Transverse colon (tissue), 4 donors: ENCODE data around the gene MOGAT3. TPM values are rescaled to one million over a fixed set of nuclear protein-coding genes. Genes with fewer than 3 reads are reported as not detected.

Experiments
- DNase-seq: peaks from one replicate; pipeline ENCODE4 v3.0.0-alpha.2; 2019
- H3K27ac ChIP-seq, 4 donors: fragments of 200-600 bp; sonication (generic); 2 replicates each; pipeline ENCODE4 v1.5.1; 2016 to 2018; ENCODE audit warnings: inconsistent platforms in 4 of 4
- H3K27me3 ChIP-seq: fragments of 200-600 bp; sonication (generic); 2 replicates; pipeline ENCODE4 v1.5.1; 2017; ENCODE audit warnings: inconsistent platforms
- H3K36me3 ChIP-seq, 4 donors: fragments of 200-600 bp; sonication (generic); 2 replicates each; pipeline ENCODE4 v1.5.1; 2017 to 2019; ENCODE audit warnings: inconsistent platforms in 4 of 4
- H3K4me1 ChIP-seq, 4 donors: fragments of 200-600 bp; sonication (generic); 2 replicates each; pipeline ENCODE4 v1.5.1; 2017 to 2020; ENCODE audit warnings: inconsistent platforms in 4 of 4
- H3K4me3 ChIP-seq, 4 donors: fragments of 200-600 bp; sonication (generic); 1 replicate in 1 of 4; 2 replicates in 3 of 4; pipeline versions ENCODE4 v1.5.1 to v1.6.1; 2017 to 2019; ENCODE audit warnings: inconsistent platforms in 4 of 4
- H3K9me3 ChIP-seq, 2 donors: fragments of 200-600 bp; sonication (generic); 2 replicates each; pipeline ENCODE4 v1.5.1; 2017 to 2019; ENCODE audit warnings: inconsistent platforms in 2 of 2
- EP300 ChIP-seq: sonication (generic); formaldehyde crosslinking; IDR thresholded peaks from one replicate; pipeline ENCODE4 v1.6.1; 2017; ENCODE audit warnings: antibody characterized with exemption, low read depth
- POLR2A ChIP-seq: fragments of 450-650 bp; IDR thresholded peaks from one replicate; pipeline ENCODE4 v1.6.1; 2016; ENCODE audit warnings: antibody characterized with exemption, mild to moderate bottlenecking, moderate library complexity
- POLR2AphosphoS5 ChIP-seq, 3 donors: sonication (generic); formaldehyde crosslinking; IDR thresholded peaks; one replicate each; pipeline ENCODE4 v1.6.1; 2016; ENCODE audit warnings: antibody characterized with exemption in 3 of 3
- WGBS, 2 donors: methylation state at CpG; one replicate each; pipeline ENCODE4 v1.1.5; 2018; ENCODE audit warnings: low coverage in 1 of 2; 5-methylcytosine and 5-hydroxymethylcytosine counted together
- in situ Hi-C, 4 donors: fragments of 200-750 bp; cut with MboI; loops; one replicate each; pipeline versions ENCODE4 v1.15.0 to v1.15.1; 2017; ENCODE audit warnings: low sequenced_read_pairs in 3 of 4, low pct_ligation_motif_present in 1 of 4, low pct_unique_long_range_greater_than_20kb in 1 of 4
- intact Hi-C: fragments of 100-400 bp; cut with DNase I; formaldehyde crosslinking; loops from one replicate; pipeline ENCODE4 v1.15.1; 2023; ENCODE audit warnings: low total_unique reads
- total RNA-seq, 4 donors: library from RNA; depleted of rRNA; stranded (reverse); fragments of >200 nt; gene quantifications; one replicate each; pipeline ENCODE4 v1.1.0, GENCODE V29; 2016
- TF ChIP-seq, protein P1 (sequence below), 5 experiments: fragments of 200-600 bp in 3 of 5; fragments of 450-650 bp in 2 of 5; sonication (generic) in 3 of 5; IDR thresholded peaks; 1 replicate in 2 of 5; 2 replicates in 3 of 5; pipeline ENCODE4 v1.5.1; 2016 to 2017; ENCODE audit warnings: antibody characterized with exemption in 5 of 5, inconsistent platforms in 3 of 5, mild to moderate bottlenecking in 2 of 5, moderate library complexity in 1 of 5

The MOGAT3 gene
- total RNA-seq, 4 donors from 2014 or later: 31.7 to 56.9 (median 44.3) TPM

DNA sequence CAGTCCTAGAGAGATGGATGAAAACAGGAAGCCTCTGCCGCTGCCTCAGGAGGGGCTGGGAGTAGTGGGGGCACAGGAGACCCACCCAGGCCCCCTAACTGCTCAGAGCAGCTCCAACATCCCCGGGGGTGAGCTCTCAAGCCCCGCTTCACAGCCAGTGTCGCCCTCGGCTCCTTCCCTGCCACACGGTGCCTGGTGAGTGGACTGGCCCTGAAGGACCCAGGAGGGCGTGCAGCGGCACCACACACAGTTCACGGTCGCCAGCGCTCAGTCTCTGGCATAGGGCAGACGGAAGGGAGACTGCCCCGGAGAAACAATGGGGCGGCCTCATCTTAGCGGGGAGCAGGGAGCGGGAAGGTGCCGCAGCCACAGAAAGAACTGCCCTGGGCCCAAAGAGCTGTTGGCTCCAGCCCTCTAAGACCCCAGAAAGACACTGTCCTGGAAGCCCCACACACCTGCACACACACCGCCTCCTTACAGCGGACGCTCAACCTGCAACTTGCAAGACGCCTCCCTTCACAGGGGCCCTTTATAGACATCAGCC, 35.5 kb upstream of the MOGAT3 start:
- Histone ChIP-seq H3K36me3 (peaks cover 0 to 7% (median 0%) of the 10 kb centered on the region in 4 donors), H3K4me1 (peaks cover 4 to 52% (median 36%) of the 10 kb centered on the region in 4 donors), H3K27me3 (no peaks in the 10 kb centered on the region), H3K4me3 (peak overlapping the region in 3 of 4 donors; percentile 15 to 38 (median 34)), H3K27ac (peak overlapping the region; percentile 76 to 85 (median 82)), H3K9me3 (no peaks in the 10 kb centered on the region)
- intact Hi-C loops (loop anchor here (5.0 kb wide), 1 partner anchor 699 kb away; the partner anchor contains the start of gene AGFG2), in situ Hi-C loops (no loop called here)
- no peak for TF ChIP-seq POLR2AphosphoS5 (IDR thresholded peaks at IDR 0.05)
- TF ChIP-seq EP300: no peak
- no peak for TF ChIP-seq POLR2A
- TF ChIP-seq, protein P1, sequence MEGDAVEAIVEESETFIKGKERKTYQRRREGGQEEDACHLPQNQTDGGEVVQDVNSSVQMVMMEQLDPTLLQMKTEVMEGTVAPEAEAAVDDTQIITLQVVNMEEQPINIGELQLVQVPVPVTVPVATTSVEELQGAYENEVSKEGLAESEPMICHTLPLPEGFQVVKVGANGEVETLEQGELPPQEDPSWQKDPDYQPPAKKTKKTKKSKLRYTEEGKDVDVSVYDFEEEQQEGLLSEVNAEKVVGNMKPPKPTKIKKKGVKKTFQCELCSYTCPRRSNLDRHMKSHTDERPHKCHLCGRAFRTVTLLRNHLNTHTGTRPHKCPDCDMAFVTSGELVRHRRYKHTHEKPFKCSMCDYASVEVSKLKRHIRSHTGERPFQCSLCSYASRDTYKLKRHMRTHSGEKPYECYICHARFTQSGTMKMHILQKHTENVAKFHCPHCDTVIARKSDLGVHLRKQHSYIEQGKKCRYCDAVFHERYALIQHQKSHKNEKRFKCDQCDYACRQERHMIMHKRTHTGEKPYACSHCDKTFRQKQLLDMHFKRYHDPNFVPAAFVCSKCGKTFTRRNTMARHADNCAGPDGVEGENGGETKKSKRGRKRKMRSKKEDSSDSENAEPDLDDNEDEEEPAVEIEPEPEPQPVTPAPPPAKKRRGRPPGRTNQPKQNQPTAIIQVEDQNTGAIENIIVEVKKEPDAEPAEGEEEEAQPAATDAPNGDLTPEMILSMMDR (IDR thresholded peaks at IDR 0.05): no peak
- 65% methylated on average over 21 of the region's 21 CpGs; no CpG with 5 or more reads in 1 of the 2 donors for WGBS, 2 donors
- DNase-seq: no peak

DNA sequence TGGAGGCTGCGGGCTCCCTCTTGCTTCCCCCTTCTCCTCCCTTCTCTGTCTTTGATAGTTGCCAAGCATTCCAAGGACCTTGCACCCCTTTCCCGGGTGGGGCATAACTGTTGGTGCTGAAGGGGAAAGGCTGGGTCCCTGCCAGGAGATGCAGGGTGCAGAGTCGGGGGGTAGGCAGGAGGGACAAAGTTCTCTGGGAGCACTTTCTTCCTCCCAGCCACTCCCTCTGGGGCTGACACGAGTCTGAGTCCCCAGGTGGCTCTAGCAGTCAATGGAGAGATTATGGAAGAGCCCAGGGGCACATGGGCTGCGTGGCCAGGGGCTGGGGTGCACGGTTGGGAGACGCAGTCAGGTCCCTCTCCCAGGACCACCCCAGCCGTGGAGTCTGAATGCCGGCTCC, 34.7 kb upstream of the MOGAT3 start:
- TF ChIP-seq, protein P1 (IDR thresholded peaks at IDR 0.05): no peak
- TF ChIP-seq POLR2A: peak; percentile 52
- peak in 2 of 3 donors; percentile 34 to 65 for TF ChIP-seq POLR2AphosphoS5 (IDR thresholded peaks at IDR 0.05)
- TF ChIP-seq EP300: no peak
- 48% methylated on average over 9 of the region's 9 CpGs; no CpG with 5 or more reads in 1 of the 2 donors for WGBS, 2 donors
- no peaks in the 10 kb centered on the region for H3K27me3 ChIP-seq
- intact Hi-C loops (loop anchor here (5.0 kb wide), 1 partner anchor 698 kb away; the partner anchor contains the start of gene AGFG2), in situ Hi-C loops (no loop called here)
- H3K36me3 ChIP-seq: peaks cover 0 to 7% (median 0%) of the 10 kb centered on the region in 4 donors
- peak overlapping the region in 3 of 4 donors; percentile 15 to 38 (median 34) for H3K4me3 ChIP-seq
- no peaks in the 10 kb centered on the region for H3K9me3 ChIP-seq
- H3K4me1 ChIP-seq: peaks cover 4 to 54% (median 37%) of the 10 kb centered on the region in 4 donors
- peak overlapping the region; percentile 76 to 85 (median 82) for H3K27ac ChIP-seq
- DNase-seq: peak; percentile 82

DNA sequence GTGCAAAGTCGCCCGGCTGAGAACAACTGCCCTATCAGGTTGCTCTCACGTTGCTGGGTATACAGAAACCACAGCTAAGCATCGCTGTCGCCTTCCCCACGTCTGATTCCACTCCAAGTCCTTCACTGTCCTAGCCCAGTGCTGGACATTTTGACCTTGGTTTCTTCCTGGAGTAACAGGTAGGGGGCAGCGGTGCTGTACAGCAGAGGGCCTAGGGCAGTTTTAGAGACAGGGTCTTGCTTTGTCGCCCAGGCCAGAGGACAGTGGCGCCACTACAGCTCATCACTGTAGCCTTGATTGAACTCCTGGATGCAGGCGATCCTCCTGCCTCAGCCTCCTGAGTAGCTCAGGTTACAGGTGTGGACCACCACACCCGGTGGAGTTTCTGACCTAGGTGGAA, 34.2 kb upstream of the MOGAT3 start:
- DNase-seq: no peak
- H3K27me3 ChIP-seq: no peaks in the 10 kb centered on the region
- intact Hi-C loops (loop anchor here (5.0 kb wide), 1 partner anchor 698 kb away; the partner anchor contains the start of gene AGFG2), in situ Hi-C loops (no loop called here)
- H3K36me3 ChIP-seq: peaks cover 0 to 7% (median 0%) of the 10 kb centered on the region in 4 donors
- no peak overlapping the region for H3K4me3 ChIP-seq
- no peaks in the 10 kb centered on the region for H3K9me3 ChIP-seq
- peak overlapping the region; percentile 76 to 85 (median 82) for H3K27ac ChIP-seq
- no peak for TF ChIP-seq POLR2A
- no peak for TF ChIP-seq EP300
- TF ChIP-seq, protein P1 (IDR thresholded peaks at IDR 0.05): peak in 3 of 5 experiments; percentile 4 to 40 (median 11)
- WGBS, 2 donors: 44% methylated on average over 11 of the region's 11 CpGs; no CpG with 5 or more reads in 1 of the 2 donors
- peaks cover 4 to 54% (median 37%) of the 10 kb centered on the region in 4 donors for H3K4me1 ChIP-seq

DNA sequence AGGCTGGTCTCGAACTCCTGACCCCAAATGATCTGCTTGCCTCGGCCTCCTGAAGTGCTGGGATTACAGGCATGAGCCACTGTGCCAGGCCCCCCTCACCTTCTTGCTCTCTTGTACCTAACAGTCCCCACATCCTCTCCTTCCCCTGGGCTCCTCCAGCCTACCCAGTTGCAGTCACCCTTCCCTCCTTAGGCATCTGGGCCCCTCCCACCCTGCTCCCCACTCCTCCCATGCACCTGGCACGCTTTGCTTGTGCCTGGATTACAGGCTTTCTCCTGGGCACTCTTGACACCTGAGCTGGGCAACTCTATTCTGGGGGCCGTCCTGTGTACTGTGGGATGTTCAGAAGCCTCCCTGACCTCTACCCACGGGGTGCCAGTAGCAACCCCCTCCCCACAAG, 33.8 kb upstream of the MOGAT3 start:
- Histone ChIP-seq H3K36me3 (peaks cover 0 to 4% (median 0%) of the 10 kb centered on the region in 4 donors), H3K4me3 (no peak overlapping the region), H3K27ac (peak overlapping the region; percentile 76 to 85 (median 82)), H3K9me3 (no peaks in the 10 kb centered on the region), H3K27me3 (no peaks in the 10 kb centered on the region), H3K4me1 (peaks cover 4 to 54% (median 37%) of the 10 kb centered on the region in 4 donors)
- in situ Hi-C loops (no loop called here), intact Hi-C loops (loop anchor here (5.0 kb wide), 1 partner anchor 697 kb away; the partner anchor contains the start of gene AGFG2)
- TF ChIP-seq EP300 (no peak), POLR2A (no peak), POLR2AphosphoS5 (IDR thresholded peaks at IDR 0.05) (no peak)
- TF ChIP-seq, protein P1 (IDR thresholded peaks at IDR 0.05): no peak
- 62% methylated on average over 5 of the region's 5 CpGs; no CpG with 5 or more reads in 1 of the 2 donors for WGBS, 2 donors
- peak; percentile 58 for DNase-seq
